Bronchial epithelial cell (primary cell): Measurements from ENCODE around the gene SLC26A4. TPM values are rescaled to one million over a fixed set of nuclear protein-coding genes. Genes with fewer than 3 reads are reported as not detected.

ENCODE experiments used
- DNase-seq: peaks from one replicate; pipeline ENCODE4 v3.0.0-alpha.2; 2010; ENCODE audit warnings: low read depth
- FAIRE-seq: peaks from 2 replicates; lab custom pipeline; 2011; peaks lifted over from hg19 to GRCh38; lab: Jason Lieb, UNC
- H3K27me3 ChIP-seq: 2 replicates; pipeline ENCODE4 v1.5.1; 2011; ENCODE audit warnings: low read length; ENCODE audit not compliant: control insufficient read depth, insufficient read depth
- H3K36me3 ChIP-seq: 2 replicates; pipeline ENCODE4 v1.5.1; 2011; ENCODE audit warnings: low read length; ENCODE audit not compliant: control insufficient read depth, insufficient read depth
- H3K4me3 ChIP-seq: 2 replicates; pipeline ENCODE4 v1.5.1; 2011; ENCODE audit warnings: mild to moderate bottlenecking, low read depth, low read length, control low read depth
- CTCF ChIP-seq: IDR thresholded peaks from 2 replicates; pipeline ENCODE4 v1.5.1; 2011; ENCODE audit warnings: mild to moderate bottlenecking, moderate library complexity, low read length, control low read depth, inconsistent platforms; ENCODE audit not compliant: insufficient read depth, severe bottlenecking
- total RNA-seq: library from RNA; depleted of rRNA; stranded (reverse); fragments of >200 nt; gene quantifications from 2 replicates; pipeline ENCODE4 v1.2.1, GENCODE V29; 2014

Gene SLC26A4
- total RNA-seq, 1 donor from 2014 or later, result 0.53 TPM

GRCh38 chr7:107751113-107751512 is 90.5 kb downstream of the SLC26A4 start:
- H3K36me3 ChIP-seq, result peaks cover 9% of the 10 kb centered on the region
- TF ChIP-seq CTCF, result no peak
- no peaks in the 10 kb centered on the region for H3K27me3 ChIP-seq
- no peak for DNase-seq
- FAIRE-seq, result no peak
- H3K4me3 ChIP-seq, result no peak overlapping the region

GRCh38 chr7:107754642-107755041 is 94.0 kb downstream of the SLC26A4 start:
- FAIRE-seq (no peak), DNase-seq (no peak)
- Histone ChIP-seq H3K27me3 (no peaks in the 10 kb centered on the region), H3K4me3 (no peak overlapping the region), H3K36me3 (peaks cover 9% of the 10 kb centered on the region)
- no peak for TF ChIP-seq CTCF

- FAIRE-seq, result no peak
Observed at GRCh38 chr7:107758667-107759066, 98.0 kb downstream of the SLC26A4 start.

GRCh38 chr7:107767391-107767790 is 106.8 kb downstream of the SLC26A4 start:
- TF ChIP-seq CTCF, result no peak
- DNase-seq (no peak), FAIRE-seq (no peak)
- Histone ChIP-seq H3K4me3 (no peak overlapping the region), H3K27me3 (no peaks in the 10 kb centered on the region), H3K36me3 (no peaks in the 10 kb centered on the region)

More at GRCh38 chr7:107758667-107759066, 98.0 kb downstream of the SLC26A4 start:
- no peak for DNase-seq
- Histone ChIP-seq H3K27me3 (no peaks in the 10 kb centered on the region), H3K4me3 (no peak overlapping the region), H3K36me3 (peaks cover 3% of the 10 kb centered on the region)
- no peak for TF ChIP-seq CTCF

Other genes with a start within 250 kb of the SLC26A4 start
- under 0.01 TPM in 1 of 2 replicates, not detected in the other for gene GPR22, start 190.8 kb upstream of the SLC26A4 start, total RNA-seq
- gene COG5, start 96.9 kb upstream of the SLC26A4 start, total RNA-seq, result 36.3 and 53.3 TPM in 2 replicates
- 9.2 and 9.7 TPM in 2 replicates for gene DUS4L, start 96.9 kb upstream of the SLC26A4 start, total RNA-seq
- 25.0 and 30.6 TPM in 2 replicates for gene BCAP29, start 80.6 kb upstream of the SLC26A4 start, total RNA-seq
- gene CBLL1, start 83.3 kb downstream of the SLC26A4 start, total RNA-seq, result 9.0 and 12.3 TPM in 2 replicates
- gene SLC26A3, start 142.4 kb downstream of the SLC26A4 start, total RNA-seq, result not detected in 2 replicates
- gene DLD, start 230.4 kb downstream of the SLC26A4 start, total RNA-seq, result 43.7 and 52.6 TPM in 2 replicates